Measurements from ENCODE around the gene ST6GALNAC2.
"Not testable (repeated sequence)": the region's sequence is repeated elsewhere in the genome, so short reads cannot be mapped to it uniquely, and the experiment has no call there.

Gene ST6GALNAC2

DNA sequence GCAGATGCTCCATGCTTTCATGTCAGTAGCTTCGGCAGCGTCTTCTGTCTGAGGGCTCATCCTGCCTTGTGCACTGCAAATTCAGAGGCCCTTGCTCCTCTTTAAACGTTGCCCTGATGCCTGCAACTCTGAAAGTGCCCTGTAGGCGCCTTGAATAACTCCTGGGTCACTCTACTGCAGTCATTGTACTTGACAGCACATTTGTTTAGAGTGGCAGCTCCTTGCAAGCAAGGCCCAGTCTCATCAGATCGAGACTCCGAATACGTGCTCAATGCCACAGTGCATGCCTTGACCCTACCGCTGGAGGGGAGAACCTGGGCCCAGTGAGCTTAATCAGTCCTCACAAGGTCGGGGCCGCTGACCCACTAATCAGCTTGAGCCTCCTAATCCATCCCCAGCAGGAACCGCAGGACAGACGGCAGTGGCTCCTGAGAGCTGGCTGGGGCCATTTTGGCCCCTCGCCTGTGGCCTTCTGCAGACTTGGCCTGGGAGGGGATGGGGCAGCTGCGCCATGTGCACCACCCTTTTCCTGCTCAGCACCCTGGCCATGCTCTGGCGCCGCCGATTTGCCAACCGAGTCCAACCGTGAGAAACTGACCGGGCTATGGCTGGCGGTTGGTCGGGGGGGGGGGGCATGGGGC is 45.9 kb downstream of the ST6GALNAC2 start, which contains the start of gene PRCD:
Gene PRCD (plus strand): TSS at position 414 of the 641 bp plus-strand sequence. CDS start 98 bp downstream, at position 512.
- no peak for DNase-seq (ENCODE audit: low read depth)

DNA sequence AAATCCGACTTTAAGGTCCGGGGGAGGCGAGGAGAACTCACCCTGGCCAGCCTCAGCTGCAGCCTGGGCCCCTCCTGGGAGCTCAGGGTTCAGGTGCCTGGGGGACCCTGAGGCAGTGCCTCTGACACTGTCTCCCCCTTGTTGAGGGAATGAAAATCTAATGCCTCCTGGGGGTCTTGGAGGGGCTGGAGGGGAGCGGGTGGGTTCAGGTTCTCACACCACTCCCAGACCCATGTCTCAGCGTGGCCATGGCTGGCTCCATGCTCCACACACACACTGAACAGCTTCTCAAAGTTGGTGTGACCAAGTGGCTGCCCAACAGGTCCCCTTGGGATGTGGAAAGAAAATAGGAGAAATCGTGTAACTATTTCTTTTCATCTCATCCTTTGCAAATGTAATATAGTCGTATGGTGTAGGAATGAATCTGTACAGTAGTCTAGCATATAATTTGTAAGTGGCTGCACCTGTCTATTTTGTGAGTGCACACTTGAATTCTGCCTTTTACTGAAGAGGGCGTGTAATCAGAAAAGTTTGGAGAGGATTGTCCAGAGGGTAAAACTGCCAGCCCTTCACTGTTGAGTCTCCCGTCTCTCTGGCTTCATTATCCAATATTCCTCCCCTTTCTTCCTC is 46.6 kb downstream of the ST6GALNAC2 start:
- no peak for DNase-seq (ENCODE audit: low read depth)

DNA sequence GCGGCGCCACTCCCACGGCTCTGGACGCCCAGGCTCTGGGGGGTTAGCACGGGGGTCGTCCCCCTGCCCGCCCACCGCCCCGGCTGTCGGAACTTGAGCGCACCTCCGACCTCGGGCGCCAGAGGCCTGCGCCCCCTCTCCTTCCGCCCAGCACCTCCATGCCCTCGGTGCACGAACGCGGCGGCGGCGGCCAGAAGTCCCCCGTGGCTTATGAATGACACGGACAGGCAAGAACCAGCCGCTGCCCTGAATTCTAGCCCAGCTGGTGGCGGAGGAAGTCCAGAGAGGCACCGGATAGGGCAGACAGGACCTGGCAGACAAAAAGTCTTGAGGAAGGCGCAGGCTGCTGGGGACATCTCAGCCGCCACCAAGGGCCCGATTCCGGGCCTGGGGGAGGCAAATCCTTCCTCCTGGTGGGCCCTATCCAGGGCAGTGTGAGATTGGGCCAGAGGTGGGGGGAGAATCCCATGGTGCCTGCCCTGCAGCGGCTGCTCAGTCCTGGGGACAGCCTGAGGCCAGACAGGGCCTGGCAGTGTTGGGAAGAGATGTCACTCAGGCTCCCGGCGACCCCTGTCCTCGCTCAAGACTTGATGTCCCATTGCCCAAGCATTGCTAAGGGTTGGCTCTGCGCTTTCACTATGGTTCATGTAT is 47.3 kb downstream of the ST6GALNAC2 start:
- no peak for DNase-seq (ENCODE audit: low read depth)

DNA sequence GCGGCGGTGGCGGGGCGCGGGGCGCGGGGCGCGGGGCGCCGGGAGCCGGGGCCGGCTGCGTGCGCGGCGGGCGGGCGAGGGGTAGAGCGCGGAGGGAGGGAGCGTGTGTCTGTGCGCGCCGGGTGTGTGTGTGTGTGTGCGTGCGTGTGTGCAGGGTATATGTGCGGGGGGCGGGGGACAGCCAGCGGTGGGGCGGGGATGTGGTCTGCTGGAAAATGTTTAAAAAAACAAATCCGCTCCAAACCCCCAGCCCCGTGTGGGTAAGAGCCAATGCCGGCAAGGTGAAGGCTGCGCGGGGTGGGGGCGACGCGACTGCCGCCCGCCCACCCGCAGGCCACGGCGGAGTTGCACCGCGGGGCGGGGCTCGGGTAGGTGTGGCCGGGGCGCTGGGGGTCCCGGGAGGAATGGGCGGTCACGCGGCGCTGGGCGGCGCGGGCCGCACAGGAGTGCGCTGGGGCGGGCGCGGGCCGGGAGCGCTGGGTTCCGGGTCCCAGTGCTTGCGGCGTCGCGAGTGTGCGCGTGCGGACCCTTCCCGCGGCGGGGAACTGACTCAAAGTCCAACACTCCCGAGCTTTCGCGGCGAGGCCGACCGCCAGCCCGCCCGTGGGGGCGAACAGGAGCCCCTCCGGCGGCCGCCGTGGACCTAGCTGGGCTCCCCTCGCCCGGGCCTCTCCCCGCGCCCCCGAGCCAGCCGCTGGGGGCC is 47.9 kb downstream of the ST6GALNAC2 start, which contains the start of gene CYGB:
Gene CYGB (minus strand): TSS at position 132 of the 703 bp plus-strand sequence. CDS start 167 bp downstream, outside the sequence.
- DNase-seq (ENCODE audit: low read depth): no peak

DNA sequence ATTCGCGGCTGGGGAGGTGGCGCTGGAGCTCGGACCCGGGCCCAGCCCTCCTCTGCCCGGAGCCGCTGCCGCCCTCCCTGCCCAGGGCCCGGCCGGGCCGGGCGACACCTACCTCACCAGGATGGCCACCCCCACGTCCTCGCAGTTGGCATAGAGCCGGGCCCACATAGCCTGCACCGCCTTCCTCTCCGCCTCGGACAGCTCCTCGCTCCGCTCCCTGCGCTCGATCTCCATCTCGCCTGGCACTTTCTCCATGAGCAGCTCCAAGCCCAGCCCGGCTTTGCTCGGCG is 48.4 kb downstream of the ST6GALNAC2 start:
- no peak for DNase-seq (ENCODE audit: low read depth)

DNA sequence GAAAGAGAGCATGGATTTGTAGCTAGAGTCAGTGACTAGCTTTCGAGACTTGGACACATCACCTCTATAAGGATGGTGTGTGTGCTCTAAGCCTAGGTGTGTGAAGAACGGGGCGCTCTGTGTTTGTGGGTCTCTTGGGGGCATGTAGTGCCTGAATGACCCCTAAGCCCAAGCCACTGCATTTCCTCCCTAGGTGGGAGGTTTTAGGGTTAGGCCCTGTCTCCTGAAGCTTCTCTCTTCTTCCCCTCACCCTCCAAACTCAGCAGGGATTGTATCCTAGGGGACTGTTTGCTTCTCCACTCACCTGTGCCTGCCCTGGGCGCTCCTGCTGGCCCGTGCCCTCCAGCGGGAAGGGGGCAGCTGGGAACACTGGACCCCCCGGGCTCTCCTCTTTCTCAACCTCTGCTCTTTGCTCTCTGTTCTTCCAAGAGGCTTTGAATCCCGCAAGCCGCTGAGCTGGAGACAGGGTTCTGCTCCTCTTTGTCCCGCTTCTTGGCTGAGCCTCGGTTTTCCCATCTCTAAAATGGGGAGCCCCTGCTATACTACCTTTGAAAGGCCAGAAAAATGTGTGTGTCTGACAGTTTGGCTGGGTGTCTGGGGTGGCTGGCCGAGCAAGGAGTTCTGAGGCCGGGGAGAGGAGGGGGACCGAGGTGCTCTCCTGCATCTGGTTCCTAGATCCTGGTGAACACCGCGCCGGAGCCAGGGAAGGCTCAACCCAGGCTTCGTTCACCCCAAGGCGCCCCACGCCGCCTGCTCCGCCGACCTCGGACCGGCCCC is 49.0 kb downstream of the ST6GALNAC2 start:
- no peak for DNase-seq (ENCODE audit: low read depth)

DNA sequence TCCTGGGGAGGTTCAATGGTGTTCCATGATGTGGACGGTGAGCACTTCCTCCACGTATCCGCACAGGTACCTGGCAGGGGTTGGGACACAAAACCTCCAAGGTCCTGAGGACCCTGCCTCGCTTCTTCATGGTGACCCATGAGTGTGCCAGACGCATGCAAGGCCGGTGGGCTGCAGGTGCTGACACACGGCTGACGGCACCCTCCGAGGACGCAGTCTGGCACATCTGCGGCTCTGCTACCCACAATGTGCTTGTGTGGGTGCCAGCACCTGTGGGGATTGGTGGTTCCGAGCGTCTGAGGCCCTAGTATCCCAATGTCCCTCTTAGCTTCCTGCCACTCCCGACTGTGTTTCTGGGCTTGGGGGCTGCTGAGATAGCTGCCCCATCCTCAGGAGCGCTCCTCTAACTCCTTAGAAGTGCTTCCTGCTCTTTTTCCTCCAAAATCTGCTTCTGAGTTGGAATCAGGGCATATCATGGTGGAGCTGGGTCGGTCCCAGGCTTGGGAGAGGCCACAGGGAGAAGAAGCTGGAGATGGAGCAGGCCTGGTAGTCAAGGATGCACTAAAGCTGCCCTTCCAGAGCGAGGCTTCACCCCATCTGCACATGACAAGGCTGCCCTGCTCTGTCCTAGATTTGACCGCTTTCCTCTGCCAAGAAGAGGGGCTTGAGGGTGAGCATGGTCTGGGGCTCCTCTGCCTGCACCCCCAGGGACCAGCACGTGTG is 49.7 kb downstream of the ST6GALNAC2 start:
- DNase-seq (ENCODE audit: low read depth): no peak

DNA sequence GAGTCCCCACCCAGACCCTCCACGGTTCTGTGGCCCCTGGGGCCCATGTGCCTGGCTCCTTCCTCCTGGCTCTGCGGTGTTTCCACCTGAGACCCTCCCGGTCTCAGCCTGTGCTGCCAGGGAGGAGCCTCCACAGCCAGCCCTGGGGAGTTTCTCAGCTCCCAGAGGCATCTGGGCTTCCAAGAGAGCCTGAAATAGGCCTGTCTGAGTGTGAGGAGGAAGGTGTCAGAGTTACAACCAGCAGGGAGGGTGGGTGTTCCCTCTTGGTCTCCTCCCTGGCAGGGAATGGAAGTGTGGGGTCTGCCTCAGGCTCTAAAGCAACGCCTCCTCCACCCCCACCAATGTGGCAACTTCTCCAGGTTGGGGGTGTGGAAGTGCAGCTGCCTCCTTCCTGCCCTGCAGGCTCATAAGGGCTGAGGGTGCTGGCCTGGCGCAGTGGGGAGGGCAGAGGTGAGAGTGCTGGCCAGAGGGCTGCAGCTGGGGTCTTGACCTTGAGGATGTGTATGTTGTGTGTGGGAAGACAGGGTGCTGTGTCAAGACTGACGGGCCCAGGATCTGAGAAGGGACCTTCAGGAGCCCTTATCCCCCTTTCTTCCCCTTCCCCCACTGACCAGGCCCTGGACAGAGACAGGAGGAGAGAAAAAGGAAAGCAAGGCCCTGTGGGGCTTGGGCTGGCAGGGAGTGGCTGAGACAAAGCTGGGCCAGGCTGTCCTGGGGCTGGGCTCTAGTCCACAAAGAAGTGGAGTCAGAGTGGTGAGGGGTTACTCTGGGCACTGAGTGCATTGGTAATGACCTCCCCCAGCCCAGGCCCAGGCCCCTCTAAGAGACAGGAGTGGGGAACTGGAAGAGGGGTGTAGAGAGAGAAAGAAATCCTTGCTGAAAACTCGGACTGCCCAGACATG is 50.6 kb downstream of the ST6GALNAC2 start:
- no peak for DNase-seq (ENCODE audit: low read depth)

DNA sequence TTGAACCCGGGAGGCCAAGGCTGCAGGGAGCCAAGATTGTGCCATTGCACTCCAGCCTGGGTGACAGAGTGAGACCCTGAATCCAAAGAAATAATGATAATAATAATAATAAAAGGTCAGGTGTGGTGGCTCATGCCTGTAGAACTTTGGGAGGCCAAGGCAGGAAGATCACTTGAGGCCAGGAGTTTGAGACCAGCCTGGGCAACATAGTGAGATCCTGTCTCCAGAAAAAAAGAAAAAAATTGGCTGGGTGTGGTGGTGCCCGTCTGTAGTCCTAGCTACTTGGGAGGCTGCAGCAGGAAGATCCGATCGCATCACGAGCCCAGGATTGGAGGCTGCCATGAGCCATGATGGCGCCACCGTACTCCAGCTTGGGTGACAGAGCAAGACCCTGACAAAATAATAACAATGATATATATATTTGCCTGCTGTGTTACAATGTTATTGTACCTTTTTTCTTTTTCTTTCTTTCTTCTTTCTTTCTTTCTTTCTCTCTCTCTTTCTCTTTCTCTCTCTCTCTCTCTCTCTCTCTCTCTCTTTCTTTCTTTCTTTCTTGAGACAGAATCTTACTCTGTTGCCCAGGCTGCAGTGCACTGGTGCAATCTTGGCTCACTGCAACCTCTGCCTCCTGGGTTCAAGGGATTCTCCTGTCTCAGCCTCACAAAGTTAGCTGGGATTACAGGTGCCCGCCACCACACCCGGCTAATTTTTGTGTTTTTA is 51.9 kb downstream of the ST6GALNAC2 start:
- DNase-seq (ENCODE audit: low read depth): not testable (repeated sequence)

DNA sequence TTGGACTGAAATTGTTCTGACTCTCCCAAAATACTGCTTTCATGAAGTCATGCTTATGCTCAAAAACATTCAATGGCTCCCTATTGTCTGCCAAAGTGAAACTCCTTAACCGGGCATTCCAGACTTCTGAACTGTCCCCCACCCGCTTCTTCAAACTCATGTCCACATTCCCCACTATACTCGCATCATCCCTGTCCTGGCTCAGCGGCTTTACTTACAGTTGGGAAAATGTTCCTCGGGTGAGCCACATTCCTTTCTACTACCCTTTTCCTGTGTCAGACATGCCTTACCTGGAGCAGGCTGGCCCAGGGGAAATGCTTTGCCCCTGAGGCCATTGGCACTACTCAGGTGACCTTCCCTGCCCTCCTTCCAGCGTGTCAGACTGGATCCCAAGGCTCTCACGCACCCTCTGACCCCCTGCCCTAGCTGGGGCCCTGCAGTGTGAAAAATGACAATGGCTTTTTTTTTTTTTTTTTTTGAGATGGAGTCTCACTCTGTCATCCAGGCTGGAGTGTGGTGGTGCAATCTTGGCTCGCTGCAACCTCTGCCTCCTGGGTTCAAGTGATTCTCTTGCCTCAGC is 53.5 kb downstream of the ST6GALNAC2 start:
- no peak for DNase-seq (ENCODE audit: low read depth)

DNA sequence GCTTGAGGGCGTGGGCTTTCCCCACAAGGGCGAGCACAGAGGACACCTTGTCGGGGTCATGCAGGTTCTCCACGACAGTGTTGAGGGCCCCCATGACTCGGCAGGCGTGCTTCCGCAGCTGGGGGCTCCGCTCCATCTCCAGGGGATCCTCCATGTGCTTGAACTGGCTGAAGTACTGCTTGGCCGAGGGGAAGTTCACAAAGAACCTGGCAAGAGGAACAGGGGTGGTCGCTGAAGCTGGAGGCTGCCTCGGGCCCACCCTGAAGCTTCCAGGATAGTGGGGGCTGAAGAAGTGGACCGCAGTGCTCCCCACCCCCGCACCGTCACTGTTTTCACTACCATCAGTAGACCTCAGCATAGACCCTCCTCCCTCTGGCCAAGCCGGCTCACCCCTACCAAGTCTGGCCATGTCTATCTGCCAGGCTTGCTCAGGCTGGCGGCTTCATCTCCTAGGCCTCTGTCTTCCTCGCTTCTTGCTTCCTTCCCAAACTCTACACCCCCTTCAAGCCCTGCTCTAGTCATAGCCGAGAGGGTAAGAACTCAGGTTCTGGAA is 54.1 kb downstream of the ST6GALNAC2 start:
- no peak for DNase-seq (ENCODE audit: low read depth)

DNA sequence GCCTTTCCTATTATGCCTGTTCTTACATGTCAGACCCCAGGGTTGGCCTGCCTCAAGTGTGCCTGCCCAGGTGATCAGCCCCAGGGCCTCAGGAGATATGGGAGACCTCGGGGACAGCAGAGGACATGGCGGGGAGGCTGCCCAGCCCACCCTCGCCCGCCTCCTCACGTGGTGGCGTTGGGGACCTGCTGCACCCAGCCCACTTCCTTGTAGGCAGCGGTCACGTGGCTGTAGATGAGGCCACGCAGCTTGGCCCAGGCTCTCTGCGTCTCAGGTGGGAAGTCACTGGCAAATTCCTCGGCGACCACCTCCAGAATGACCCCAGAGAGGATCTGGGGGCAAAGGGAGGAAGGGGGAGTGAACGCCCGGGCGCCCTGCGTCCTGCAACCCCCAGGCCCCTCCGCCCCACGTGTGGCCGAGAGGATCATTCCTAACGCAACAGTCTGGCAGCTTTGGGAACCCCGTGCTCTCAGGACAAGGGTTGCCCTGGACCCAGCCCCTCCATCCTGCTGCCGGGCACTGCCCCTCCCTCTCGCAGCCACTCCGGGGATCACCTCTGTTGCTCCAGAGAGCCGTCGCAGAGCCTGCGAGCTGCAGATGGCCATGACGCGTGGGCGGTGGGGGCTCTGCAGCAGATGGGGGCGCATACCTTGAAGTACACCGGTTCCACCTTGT is 54.7 kb downstream of the ST6GALNAC2 start:
- no peak for DNase-seq (ENCODE audit: low read depth)

DNA sequence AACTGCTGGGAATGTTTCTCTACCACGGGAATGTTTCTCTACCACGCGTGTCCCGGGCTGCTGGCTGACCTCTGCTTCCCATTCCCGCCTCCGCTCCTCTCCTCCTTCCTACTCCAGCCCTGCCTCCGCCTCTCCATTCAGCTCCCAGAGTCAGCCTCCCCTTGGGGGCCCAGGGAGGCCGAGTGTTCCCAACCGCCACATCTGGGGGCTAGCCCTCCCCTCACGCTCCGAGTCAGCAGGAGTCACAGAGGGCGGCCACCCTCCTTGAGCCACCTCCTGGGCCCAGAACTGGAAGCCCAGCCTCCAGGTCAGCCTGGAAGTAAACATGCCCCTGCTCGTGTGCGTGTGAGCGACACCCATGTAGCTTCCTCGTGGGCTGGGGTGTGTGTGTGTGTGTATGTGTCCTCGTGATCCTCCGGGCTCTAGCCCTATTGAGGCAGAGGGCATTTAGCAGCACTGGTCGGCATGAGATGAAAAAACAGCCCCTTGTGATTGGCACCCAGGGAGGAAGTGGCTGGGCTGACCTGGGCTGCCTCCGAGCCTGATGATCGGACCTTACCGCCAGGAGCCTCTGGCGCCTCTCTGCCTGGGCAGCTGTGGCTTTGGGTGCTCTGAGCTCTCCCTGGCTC is 55.5 kb downstream of the ST6GALNAC2 start:
- no peak for DNase-seq (ENCODE audit: low read depth)

DNA sequence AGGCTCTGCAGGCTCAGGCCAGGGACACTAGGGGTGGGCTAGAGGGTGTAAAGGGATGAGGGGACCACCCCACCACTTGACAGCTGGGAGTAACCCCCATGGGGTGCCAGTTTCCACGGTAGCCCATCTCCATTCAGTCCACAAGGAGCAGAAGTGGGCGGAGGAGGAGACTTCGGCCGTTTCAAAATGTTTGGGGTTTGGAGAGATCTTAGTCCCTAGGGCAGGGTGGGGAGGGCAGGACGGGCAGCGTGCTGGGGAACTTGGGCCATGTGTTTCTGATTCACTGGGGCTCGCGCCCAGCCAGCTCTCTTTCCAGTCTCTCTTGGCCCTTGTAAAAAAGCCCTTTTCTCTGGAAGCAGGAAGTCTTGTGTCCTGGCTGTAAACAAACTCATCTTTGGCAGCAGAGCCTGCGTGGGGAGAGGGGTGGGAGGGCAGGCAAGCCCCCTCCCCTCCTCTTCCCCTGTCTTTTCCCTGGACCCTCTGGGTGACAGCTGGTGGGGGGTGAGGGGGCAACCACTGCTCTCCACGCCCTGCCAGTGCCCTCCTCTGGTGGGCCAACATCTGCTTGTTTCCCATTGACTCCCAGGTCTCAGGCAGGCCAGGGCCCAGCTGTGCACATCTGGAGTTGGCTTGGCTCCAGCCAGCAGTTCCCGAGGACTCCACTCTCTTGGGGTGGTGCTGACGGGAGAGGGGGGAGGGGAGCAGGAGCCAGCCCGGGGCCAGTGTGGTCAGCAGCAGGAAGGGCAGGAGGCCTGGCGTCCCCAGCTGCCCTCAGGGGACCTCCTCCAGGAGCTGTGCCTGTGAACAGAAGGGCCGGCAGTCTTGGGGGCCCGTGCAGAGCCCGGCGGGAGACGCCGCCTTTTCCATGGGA is 56.2 kb downstream of the ST6GALNAC2 start:
- no peak for DNase-seq (ENCODE audit: low read depth)

DNA sequence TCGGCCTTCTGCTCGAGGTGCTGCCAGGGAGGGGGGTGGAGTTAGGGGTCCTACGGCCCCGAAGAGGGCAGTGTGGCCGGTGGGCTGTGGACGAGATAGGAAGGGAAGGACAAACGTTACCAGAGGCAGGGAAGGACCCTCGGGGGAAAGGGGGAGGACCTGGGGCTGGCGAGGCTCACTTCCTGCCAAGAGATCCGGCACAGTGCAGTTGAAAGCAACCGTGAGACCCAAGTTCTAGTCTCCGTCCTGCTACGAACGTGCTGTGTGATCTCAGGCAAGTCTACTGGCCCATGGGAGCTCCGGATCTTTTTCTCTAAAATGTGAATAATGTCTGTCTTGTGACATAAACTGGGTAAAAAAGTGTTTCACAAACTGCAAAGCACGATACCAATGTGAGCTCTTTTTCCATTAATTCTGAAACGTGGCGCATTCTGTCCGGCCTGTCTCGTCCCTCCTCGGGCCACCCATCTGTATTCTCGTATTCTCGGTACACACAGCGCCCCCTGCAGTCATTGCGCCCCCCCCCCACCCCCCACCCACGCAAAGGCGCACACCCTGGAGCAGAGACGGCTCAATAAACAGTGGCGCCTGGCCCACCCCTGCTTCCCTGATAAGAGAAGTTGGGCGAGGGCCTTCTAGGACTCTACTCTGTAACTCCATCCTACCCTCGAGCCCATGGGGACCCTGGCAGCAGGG is 57.0 kb downstream of the ST6GALNAC2 start:
- no peak for DNase-seq (ENCODE audit: low read depth)

DNA sequence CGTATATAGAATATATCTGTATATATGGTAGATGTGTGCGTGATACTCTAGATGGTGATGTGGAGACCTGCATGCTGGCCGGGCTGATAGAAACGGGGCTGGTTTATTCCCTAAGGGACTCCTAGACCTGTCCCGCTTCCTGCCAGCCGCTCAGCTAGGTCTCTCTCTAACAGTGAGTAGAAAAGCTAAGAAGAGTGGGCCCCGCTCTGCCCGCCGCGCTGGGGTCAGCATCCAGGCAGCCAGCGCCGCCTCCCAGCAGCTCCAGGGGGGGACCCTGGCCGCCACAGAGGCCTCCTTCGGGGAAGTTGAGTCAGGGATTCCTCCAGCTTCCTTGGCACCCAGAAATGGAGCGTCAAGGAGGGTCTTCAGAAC is 57.5 kb downstream of the ST6GALNAC2 start:
- no peak for DNase-seq (ENCODE audit: low read depth)

All from activated gamma-delta T cell treated with anti-CD3 and anti-CD28 coated beads, Interleukin-2, amount 50 U/mL, for 16 hours (primary cell).